LNCaP clone FGC (cell line): ENCODE measurements around the gene MDH2.
"Not testable (repeated sequence)": the region's sequence is repeated elsewhere in the genome, so short reads cannot be mapped to it uniquely, and the experiment has no call there.

Experiments
- DNase-seq: peaks from one replicate; pipeline ENCODE4 v3.0.0-alpha.2; 2011; ENCODE audit warnings: low read depth
- H3K4me3 ChIP-seq: 2 replicates; pipeline ENCODE4 v1.5.1; 2011; ENCODE audit warnings: mild to moderate bottlenecking, low read depth, low read length, control low read depth
- TF ChIP-seq, protein P1 (sequence below): IDR thresholded peaks from 2 replicates; pipeline ENCODE4 v1.5.1; 2012; ENCODE audit warnings: mild to moderate bottlenecking; ENCODE audit not compliant: control insufficient read depth, insufficient read depth; ENCODE audit errors: extremely low read depth

Gene MDH2

GRCh38 chr7:76106893-76107292 lies 59.0 kb downstream of the MDH2 start:
- TF ChIP-seq, protein P1, sequence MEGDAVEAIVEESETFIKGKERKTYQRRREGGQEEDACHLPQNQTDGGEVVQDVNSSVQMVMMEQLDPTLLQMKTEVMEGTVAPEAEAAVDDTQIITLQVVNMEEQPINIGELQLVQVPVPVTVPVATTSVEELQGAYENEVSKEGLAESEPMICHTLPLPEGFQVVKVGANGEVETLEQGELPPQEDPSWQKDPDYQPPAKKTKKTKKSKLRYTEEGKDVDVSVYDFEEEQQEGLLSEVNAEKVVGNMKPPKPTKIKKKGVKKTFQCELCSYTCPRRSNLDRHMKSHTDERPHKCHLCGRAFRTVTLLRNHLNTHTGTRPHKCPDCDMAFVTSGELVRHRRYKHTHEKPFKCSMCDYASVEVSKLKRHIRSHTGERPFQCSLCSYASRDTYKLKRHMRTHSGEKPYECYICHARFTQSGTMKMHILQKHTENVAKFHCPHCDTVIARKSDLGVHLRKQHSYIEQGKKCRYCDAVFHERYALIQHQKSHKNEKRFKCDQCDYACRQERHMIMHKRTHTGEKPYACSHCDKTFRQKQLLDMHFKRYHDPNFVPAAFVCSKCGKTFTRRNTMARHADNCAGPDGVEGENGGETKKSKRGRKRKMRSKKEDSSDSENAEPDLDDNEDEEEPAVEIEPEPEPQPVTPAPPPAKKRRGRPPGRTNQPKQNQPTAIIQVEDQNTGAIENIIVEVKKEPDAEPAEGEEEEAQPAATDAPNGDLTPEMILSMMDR, result no peak
- DNase-seq, result no peak
- no peak overlapping the region for H3K4me3 ChIP-seq

DNA sequence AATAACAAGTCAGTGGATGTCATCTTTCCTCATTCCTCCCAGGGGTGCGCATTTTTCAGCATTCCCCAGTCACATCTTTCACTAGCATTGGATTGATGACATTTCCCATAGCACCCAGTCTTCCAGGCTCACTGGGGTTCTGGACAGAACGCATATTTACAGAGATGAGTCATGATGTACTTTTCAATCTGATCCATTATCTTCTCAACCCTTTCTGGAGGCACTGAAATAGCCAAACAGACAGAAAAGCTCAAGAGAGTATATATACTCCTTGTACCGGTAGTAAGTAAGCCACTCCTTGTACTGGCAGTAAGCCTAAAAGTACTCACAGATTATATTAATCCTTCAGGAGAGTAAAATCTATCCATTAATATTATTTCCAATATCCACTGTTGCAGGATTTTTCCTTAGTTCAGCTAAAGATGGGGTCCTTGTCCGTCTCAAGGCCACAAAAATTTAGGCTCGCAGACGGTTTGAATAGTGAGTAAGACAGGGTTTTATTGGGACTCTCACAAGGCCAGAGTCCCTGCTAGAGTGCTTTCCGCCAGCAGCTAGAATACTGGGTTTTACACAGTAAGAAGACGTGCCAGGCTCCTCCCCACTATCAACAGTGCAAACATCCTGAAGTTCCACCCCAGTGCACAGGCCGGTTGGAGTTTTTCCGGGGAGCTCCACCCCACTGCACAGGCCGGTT lies 60.8 kb downstream of the MDH2 start:
- H3K4me3 ChIP-seq, result peak overlapping the region; percentile 23
- DNase-seq, result peak; percentile 89
- TF ChIP-seq, protein P1, result no peak

DNA sequence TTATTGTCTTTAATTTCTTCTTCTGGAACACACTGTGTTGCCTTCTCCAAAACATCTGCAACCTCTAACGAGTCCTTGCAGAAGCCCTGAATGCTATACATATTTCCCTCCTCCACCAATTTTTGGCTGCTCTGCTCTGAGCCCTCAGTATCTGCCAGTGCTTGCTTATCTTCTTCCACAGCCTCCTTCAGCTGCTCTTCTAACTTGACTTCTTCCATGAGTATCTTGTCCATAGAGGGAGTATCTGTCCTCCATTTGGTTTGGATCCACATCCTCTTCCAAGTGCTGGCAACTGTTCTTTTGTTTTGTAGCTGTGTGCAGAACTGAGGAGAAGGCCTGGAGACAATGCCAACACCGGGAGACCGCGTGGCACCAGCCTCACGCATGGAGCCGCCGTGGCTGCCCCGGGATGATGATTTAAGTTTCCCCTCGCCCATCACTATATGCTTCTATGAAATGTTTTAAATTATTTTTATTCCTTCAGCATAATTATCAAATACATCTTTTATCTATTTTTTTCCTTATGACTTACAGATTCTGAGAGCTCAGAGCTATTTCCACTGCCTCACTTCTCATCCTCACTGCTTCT lies 65.2 kb downstream of the MDH2 start:
- H3K4me3 ChIP-seq, DNase-seq: not testable (repeated sequence)

DNA sequence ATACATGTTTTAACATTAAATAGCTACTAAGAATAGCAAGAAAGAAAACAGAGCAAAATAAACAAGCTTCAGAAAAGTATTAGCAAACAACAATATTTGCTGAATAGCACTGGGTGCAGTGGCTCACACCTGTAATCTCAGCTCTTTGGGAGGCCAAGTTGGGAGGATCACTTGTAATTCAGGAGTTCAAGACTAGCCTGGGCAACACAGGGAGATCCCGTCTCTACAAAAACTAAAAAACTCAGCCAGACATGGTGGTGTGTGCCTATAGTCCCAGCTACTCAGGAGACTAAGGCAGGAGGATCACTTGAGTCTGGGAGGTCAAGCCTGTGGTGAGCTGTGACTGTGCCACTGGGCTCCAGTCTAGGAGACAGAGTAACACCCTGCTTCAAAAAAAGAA lies 66.8 kb downstream of the MDH2 start:
- DNase-seq, H3K4me3 ChIP-seq: not testable (repeated sequence)
